Right ventricle myocardium superior (tissue), 1 donor: ENCODE measurements around the gene EIF3I. TPM values are rescaled to one million over a fixed set of nuclear protein-coding genes. Genes with fewer than 3 reads are reported as not detected.
"Not testable (repeated sequence)": the region's sequence is repeated elsewhere in the genome, so short reads cannot be mapped to it uniquely, and the experiment has no call there.

Experiments
- ATAC-seq: fragments of 200-7000 bp; cut with Tn5 transposase; one replicate; pipeline ENCODE4 v1.9.1; 2020; ENCODE audit warnings: mild to moderate bottlenecking; ENCODE audit not compliant: poor library complexity
- DNase-seq: peaks from one replicate; pipeline ENCODE4 v3.0.0-alpha.2; 2020
- intact Hi-C: fragments of 100-400 bp; cut with DNase I; formaldehyde crosslinking; loops from one replicate; pipeline ENCODE4 v1.11.2; 2022
- total RNA-seq: library from RNA; stranded (reverse); fragmentation: NEBNext Ultra II Directional; extraction: Animal tissue kit (Norgen Biotek cat#: 25700); gene quantifications from one replicate; pipeline ENCODE4 v1.2.1, GENCODE V29; 2021
- donor health status: DM: no; HTN: yes; CAD: no; lungs with severe emphysema.

Gene EIF3I
- total RNA-seq, 1 donor from 2014 or later = 97.2 TPM

DNA sequence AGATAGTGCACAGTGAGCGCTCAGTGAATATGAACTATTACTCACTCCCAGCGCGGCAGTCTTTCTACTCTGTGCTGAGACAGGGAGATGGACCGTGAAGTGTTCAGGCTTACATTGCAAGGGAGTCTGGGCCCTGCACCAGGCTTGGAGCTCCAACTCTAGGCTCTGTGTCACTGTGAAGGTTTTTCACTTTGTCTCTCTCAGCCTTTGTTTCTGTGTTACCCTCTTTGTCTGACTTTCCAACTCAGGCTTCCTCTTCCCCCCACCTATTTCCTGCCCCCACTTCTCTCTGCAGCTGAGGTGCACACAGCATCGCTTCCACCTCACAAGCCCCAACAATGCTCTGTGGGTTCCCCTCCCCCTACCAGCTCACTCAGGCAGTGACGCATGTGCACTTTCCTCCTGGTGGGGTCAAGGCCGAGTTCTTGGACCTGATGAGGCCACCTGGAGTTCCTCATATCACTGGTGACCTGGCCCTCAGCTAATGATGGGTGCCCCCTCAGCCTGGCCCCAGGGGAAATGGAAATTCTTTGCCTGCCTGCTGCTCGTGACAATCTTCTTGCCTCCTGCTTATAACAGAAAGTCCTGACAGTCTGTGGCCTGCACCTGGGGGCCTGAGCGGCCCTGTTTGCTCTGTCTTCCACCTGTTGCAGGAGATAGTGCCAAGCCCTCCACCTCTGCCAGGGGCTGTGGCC is 27.8 kb downstream of the EIF3I start:
- ATAC-seq (no peak), DNase-seq (peak; percentile 54)
- intact Hi-C loops = loop anchor here (10.0 kb wide), 1 partner anchor 45 kb away; the partner anchor contains the start of gene HDAC1

DNA sequence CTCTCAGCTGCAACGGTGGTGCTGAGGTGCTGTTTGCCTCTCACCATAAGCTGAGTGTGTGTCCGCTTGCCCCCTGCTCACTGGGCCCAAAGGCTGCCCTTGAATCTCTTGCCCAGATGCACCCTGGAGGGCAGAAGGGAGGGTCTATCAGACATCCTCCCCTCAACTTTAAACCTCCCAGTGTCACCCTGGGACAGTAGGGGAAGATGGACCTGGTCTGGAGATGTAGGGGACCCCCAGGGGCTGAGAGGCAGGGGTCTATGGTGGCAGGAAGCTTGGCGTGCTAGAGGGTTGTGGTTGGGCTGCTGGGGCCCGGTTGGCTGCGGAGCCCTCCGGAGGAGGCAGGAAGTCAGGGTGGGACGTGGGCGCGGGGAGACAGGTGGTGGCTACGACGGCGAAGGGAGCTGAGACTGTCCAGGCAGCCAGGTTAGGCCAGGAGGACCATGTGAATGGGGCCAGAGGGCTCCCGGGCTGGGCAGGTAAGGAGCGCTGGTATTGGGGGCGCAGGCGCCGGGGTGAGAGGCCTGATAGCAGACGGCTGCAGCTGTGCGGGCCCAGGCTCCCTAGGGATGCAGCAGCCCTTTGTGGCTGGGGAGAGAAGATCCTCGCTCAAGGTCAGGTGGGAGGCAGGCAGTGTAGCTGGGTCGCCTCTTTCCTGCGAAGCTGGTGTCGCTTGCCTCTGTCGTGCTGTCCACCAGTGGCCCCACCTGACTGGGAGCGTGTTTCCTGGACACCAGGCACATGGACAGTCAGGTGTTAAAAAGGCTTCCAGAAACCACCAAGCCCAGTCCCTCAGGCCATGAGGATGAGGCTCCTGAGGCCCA is 28.9 kb downstream of the EIF3I start, which contains the start of gene LCK:
LCK (plus strand) TSS at position 373 of the 824 bp plus-strand sequence. CDS start 23,065 bp downstream, outside the sequence.
- DNase-seq (no peak), ATAC-seq (no peak)
- intact Hi-C loops = no loop called here

DNA sequence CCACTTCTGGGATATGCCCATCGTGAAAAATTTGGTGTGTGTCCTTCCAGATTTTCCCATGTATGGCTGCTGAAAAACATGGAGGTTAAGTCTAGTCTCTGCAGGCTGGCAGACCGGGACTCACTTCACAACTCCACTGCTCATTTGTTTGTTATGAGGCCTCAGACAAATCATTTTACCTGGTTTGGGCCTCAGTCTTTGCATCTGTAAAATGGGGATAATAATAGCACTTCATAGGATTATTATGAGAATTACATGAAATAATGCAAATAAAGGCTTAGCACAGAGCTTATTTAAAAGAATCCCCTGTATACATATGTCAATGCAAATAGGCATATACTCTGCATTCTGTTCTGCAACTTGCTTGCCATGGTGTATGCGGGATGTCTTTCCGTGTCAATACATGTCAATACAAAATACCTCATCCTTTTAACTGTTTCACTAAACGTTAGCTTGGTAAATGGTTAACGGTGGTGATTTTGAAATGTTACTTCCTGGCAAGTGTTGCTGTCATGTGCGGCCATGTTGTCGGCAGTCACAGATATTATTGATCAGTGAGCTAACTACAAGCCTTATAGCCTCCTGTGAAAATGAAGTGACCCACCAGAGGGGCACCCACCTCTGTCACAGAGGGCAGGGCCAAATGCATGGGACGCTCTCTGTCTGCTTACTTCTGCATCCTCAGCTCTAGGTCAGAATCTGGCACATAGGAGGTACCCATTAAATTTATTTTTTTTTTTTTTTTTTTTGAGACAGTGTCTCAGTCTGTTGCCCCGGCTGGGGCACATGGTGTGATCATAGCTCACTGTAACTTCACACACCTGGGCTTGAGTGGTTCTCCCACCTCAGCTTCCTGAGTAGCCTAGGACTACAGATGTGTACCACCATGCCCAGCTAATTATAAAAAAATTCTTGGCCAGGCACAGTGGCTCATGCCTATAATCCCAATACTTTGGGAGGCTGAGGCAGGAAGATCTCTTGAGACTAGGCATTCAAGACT is 33.2 kb downstream of the EIF3I start:
- intact Hi-C loops = no loop called here
- ATAC-seq = no peak
- DNase-seq = no peak

DNA sequence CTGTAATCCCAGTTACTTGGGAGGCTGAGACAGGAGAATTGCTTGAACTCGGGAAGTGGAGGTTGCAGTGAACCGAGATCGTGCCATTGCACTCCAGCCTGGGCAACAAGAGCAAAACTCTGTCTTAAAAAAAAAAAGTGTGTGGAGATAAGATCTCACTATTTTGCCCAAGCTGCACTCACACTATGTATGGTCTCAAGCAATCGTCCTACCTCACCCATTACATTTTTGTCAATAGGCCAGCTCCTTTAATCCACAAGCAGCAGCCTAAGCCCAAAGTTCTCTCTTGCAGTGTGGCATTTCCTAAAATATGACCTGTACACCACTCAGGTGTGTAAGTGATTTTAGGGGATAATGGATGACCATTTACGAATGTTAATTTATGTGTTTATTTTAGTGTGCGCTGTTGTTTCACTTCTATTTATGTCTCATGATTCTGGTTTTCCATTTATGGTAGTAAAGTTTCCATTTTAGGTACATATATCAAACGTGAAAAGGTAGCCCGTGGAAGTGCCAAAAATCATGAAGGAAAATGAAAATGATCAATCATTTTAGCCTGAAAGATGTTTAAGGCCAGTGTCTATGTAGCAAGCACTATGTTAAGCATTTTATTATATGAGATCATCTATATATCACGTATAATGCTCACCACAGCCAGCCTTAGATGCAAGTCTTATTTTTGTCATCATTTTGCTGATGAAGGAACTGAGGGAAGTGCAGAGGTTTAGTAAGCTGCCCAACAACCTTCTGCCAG is 34.4 kb downstream of the EIF3I start:
- ATAC-seq (no peak), DNase-seq (no peak)
- intact Hi-C loops = no loop called here

DNA sequence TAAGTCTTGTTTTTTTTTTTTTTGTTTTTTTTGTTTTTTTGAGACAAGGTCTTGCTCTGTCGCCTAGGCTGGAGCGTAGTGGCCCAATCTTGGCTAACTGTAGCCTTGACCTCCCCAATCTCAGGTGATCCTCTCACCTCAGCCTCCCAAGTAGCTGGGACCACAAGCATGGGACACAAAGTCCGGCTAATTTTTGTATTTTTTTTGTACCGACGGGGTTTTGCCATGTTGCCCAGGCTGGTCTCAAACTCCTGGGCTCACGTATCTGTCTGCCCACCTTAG is 35.0 kb downstream of the EIF3I start:
- ATAC-seq (no peak), DNase-seq (no peak)
- intact Hi-C loops = no loop called here

DNA sequence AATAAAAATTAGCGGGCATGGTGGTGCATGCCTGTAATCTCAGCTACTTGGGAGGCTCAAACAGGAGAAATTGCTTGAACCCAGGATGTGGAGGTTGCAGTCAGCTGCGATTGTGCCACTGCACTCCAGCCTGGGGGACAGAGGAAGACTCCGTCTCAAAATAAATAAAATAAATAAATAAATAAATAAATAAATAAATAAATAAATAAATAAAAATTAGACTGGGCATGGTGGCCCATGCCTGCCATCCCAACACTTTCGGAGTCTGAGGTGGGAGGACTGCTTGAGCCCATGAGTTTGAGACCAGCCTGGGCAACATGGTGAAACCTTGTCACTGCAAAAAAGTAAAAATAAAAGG is 41.0 kb downstream of the EIF3I start:
- intact Hi-C loops, DNase-seq: not testable (repeated sequence)

DNA sequence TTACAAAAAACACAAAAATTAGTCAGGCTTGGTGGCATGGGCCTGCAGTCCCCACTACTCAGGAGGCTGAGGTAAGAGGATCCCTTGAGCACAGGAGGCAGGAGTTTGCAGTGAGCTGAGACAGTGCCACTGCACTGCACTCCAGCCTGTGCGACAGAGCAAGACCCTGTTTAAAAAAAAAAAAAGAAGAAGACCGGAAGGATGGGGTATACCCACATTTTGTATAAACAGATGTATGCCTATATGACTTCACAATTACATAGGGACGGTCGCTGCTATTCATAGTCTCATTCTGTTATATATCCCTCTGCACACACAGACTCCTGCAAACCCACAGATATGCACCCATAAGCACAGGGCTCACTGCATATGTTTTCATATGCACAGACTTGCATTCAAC is 41.5 kb downstream of the EIF3I start:
- DNase-seq = no peak
- intact Hi-C loops = no loop called here
- no peak for ATAC-seq

More for the DNA sequence above, 41.0 kb downstream of the EIF3I start:
- not testable (repeated sequence) for ATAC-seq

DNA sequence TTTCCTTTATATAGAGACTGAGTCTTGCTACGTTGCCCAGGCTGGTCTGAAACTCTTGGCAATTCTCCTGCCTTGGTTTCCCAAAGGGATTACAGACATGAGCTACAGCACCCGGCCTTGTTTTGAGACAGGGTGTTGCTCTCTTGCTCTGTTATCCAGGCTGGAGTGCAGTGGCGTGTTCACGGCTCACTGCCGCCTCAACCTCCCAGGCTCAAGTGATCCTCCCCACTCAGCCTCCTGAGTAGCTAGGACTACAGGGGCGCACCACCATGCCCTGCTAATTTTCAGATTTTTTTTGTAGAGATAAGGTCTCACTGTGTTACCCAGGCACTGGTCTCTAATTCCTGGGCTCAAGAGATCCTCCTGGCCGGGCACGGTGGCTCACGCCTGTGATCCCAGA is 43.6 kb downstream of the EIF3I start:
- DNase-seq (no peak), ATAC-seq (no peak)
- intact Hi-C loops = no loop called here

DNA sequence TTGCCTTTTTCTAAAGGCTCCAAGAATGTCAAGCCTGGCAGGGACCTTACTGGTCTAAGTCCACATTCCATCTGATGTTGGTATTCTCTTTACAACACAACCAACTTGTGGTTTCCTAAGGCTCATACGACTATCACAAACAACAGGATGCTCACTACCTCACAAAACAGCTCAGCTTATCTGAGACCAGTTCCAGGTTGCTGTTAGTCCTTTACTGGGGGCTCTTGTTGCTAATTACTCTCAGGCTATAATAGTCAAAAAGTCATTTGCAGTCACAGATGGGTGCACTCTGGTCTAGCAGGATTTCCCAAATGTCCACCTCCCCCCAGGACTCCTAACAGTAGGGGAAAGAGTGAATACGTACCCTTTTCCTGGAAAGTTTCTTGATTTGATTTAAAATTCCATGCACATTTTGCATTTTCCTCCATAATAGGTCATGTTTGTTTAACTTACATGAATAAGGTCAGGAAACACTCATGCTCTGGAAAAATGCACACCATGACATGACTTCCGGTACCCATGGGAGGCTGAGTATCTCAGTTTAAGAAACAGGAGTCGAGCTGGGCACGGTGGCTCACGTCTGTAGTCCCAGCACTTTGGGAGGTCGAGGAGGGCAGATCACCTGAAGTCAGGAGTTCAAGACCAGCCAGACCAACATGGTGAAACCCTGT is 44.8 kb downstream of the EIF3I start:
- intact Hi-C loops = no loop called here
- ATAC-seq (no peak), DNase-seq (no peak)

DNA sequence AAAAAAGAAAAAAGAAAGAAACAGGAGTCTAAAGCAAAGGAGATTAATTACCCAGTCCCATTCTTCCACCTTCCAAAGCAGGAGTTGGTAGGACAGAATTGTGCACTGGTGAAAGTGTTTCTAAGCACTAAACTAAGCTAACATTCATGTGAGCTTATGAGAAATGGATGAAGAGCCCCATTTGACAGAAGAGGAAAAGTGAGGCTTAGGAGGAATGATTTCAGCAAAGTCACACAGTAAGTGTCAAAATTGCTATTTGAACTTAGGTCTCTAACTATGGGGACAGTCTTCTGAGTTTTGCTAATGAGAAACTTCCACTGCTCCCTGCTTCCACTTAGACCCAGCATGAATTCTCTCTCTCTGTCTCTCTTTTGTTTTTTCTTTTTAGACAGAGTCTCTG is 47.5 kb downstream of the EIF3I start:
- DNase-seq = no peak
- intact Hi-C loops = no loop called here
- no peak for ATAC-seq

DNA sequence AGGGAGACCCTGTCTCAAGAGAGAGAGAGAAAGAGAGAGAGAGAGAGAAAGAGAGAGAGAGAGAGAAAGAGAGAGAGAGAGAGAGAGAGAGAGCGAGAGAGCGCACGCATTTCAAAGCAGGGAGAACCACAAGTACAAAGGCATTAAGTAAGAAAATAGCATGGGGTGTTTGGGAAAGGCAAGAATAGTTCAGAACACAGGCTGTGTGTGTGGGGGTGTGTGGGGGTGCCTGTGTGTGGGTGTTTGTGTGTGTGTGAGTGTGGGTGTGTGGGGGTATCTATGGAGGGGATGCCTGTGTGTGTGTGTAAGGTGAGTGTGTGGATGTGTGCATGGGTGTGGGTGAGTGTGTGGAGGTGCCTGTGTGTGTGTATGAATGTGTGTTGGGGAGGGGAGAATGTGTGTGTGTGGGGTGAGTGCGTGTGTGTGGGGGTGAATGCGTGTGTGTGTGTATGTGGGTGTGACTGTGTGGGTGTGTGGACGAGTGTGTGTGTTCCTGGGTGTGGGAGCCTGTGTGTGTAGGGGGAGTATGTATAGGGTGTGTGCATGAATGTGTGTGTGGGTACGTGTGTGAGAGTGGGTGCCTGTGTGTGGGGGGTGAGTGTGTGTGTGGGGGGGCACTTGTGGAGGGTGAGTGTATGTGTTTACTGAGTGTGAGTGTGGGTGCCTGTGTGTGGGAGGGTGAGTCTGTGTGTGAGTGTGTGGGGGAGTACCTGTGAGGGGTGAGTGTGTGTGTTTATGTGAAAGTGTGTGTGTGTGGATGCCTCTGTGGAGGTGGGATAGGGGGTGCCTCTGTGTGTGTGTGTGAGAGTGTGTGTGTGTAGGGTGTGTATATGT is 50.6 kb downstream of the EIF3I start:
- no peak for ATAC-seq
- intact Hi-C loops = no loop called here
- no peak for DNase-seq

DNA sequence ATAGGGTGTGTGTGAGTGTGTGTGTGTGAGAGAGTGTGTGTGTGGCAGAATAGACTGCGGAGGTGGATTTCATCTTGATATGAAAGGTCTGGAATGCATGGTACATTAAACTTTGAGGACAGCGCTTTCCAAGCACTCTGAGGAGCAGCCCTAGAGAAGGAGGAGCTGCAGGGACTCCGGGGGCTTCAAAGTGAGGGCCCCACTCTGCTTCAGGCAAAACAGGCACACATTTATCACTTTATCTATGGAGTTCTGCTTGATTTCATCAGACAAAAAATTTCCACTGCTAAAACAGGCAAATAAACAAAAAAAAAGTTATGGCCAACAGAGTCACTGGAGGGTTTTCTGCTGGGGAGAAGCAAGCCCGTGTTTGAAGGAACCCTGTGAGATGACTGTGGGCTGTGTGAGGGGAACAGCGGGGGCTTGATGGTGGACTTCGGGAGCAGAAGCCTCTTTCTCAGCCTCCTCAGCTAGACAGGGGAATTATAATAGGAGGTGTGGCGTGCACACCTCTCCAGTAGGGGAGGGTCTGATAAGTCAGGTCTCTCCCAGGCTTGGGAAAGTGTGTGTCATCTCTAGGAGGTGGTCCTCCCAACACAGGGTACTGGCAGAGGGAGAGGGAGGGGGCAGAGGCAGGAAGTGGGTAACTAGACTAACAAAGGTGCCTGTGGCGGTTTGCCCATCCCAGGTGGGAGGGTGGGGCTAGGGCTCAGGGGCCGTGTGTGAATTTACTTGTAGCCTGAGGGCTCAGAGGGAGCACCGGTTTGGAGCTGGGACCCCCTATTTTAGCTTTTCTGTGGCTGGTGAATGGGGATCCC is 51.4 kb downstream of the EIF3I start:
- ATAC-seq (no peak), DNase-seq (no peak)
- intact Hi-C loops = no loop called here

DNA sequence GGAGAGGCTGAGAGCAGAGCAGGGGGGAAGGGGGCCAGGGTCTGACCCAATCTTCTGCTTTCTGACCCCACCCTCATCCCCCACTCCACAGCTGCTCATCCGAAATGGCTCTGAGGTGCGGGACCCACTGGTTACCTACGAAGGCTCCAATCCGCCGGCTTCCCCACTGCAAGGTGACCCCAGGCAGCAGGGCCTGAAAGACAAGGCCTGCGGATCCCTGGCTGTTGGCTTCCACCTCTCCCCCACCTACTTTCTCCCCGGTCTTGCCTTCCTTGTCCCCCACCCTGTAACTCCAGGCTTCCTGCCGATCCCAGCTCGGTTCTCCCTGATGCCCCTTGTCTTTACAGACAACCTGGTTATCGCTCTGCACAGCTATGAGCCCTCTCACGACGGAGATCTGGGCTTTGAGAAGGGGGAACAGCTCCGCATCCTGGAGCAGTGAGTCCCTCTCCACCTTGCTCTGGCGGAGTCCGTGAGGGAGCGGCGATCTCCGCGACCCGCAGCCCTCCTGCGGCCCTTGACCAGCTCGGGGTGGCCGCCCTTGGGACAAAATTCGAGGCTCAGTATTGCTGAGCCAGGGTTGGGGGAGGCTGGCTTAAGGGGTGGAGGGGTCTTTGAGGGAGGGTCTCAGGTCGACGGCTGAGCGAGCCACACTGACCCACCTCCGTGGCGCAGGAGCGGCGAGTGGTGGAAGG is 52.6 kb downstream of the EIF3I start:
- DNase-seq (no peak), ATAC-seq (no peak)
- intact Hi-C loops = no loop called here

DNA sequence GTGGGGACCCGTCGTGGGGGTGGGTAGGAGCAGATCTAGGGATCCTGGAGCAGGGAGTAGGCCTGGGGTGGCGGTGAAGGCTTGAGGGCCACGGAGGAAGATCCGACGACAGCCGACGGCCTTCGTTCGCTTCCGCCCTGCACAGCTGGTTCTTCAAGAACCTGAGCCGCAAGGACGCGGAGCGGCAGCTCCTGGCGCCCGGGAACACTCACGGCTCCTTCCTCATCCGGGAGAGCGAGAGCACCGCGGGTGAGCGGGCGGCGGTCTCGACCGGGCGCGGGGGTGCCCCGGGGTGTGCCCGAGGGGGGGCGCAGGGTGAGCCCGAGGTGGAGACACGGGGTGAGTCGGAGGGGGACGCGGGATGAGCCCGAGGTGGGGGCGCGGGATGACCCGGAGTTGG is 53.2 kb downstream of the EIF3I start:
- DNase-seq (no peak), ATAC-seq (no peak)
- intact Hi-C loops = no loop called here

DNA sequence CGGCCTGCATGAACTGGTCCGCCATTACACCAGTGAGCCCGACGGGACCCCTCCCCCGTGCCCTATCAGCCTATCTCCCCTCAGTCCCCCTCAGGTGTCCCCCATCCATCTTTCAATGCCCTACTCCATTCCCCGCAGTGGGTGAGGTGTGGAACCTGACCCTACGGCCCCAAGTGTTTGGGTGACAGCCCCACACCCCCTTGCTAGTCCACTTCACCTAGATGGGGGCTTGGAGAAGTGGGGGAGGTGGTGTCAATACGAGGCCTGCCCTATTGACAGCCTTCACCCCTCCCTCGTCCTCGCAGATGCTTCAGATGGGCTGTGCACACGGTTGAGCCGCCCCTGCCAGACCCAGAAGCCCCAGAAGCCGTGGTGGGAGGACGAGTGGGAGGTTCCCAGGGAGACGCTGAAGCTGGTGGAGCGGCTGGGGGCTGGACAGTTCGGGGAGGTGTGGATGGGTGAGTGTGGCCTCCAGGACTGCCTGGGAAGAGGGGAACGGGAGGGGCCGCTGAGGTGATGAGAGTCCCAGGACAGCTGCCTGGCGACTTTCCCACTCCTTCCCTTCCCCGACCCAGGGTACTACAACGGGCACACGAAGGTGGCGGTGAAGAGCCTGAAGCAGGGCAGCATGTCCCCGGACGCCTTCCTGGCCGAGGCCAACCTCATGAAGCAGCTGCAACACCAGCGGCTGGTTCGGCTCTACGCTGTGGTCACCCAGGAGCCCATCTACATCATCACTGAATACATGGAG is 54.0 kb downstream of the EIF3I start:
- ATAC-seq (peak; percentile 18), DNase-seq (no peak)
- intact Hi-C loops = no loop called here
